Lower leg skin (tissue), 4 donors: ENCODE measurements around the gene METRN. TPM values are rescaled to one million over a fixed set of nuclear protein-coding genes. Genes with fewer than 3 reads are reported as not detected.

Experiments used
- DNase-seq, 2 donors: peaks; one replicate each; pipeline ENCODE4 v3.0.0-alpha.2; 2019; ENCODE audit warnings: low spot score in 2 of 2
- H3K4me3 ChIP-seq: fragments of 200-600 bp; sonication (generic); 2 replicates; pipeline ENCODE4 v1.5.1; 2017; ENCODE audit warnings: mild to moderate bottlenecking, low read depth; ENCODE audit not compliant: poor library complexity, severe bottlenecking
- POLR2A ChIP-seq, 2 donors: fragments of 450-650 bp; IDR thresholded peaks; one replicate each; pipeline ENCODE4 v1.6.1; 2016 to 2017; ENCODE audit warnings: antibody characterized with exemption in 2 of 2, mild to moderate bottlenecking in 1 of 2, moderate library complexity in 1 of 2
- WGBS, 2 donors: methylation state at CpG; one replicate each; pipeline ENCODE4 v1.1.5; 2018; 5-methylcytosine and 5-hydroxymethylcytosine counted together
- intact Hi-C: fragments of 100-400 bp; cut with DNase I; formaldehyde crosslinking; loops from one replicate; pipeline ENCODE4 v1.15.0; 2023; ENCODE audit warnings: low total_unique reads
- total RNA-seq, 4 donors: library from RNA; depleted of rRNA; stranded (reverse); fragments of >200 nt; gene quantifications; one replicate each; pipeline ENCODE4 v1.1.0, GENCODE V29; 2016
- TF ChIP-seq, protein P1 (sequence below), 3 donors: fragments of 450-650 bp; IDR thresholded peaks; one replicate each; pipeline ENCODE4 v1.5.1; 2016; ENCODE audit warnings: antibody characterized with exemption in 3 of 3, mild to moderate bottlenecking in 3 of 3, moderate library complexity in 2 of 3

Gene METRN
- total RNA-seq, 4 donors from 2014 or later: 24.2 to 48.4 (median 36.0) TPM

DNA sequence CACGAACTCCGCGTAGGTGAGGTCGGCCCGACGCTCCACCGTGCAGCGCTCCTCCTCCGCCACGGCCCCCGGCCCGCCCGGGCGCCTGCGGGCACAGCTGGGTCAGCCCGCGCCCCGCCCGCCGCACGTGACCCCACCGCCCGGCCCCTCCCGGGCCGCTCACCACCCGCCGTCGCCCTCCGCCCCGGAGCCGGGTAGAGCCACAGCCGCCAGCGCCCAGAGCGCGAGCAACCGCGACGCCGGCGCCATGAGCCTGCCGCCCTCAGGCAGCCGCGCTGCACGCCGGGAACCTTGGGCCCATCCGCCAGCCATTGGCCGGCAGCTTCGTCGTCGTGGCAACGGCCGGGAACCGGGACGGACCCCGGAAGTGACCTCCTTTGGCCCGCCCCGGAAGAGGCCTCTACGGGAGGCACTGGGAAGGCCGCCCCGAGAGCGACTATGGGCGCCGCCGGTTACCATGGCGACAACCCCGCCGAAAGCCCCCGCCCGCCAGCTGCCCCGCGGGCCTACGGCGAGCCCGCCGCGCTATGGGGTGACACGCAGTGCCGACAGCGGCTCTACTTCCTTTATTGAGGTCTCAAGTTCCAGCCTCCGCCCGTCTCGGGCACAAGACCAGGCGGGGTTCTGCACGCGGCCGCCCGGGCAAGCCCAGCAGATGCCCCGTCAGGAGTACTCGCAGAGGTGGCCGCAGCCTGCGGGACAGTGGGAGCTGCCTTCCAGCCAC lies 30.7 kb upstream of the METRN start, which contains the start of gene JMJD8:
TSS of gene JMJD8 (minus strand) at position 264 of the 724 bp plus-strand sequence. CDS start at position 249, 15 bp downstream.
- peak within 1 kb of the TSS; percentile 37 for H3K4me3 ChIP-seq
- 0 to 2% methylated on average over 5 to 33 of the region's 91 CpGs for WGBS, 2 donors
- peak; percentile 96 to 99 for DNase-seq
- intact Hi-C loops: no loop called here
- TF ChIP-seq, protein P1, sequence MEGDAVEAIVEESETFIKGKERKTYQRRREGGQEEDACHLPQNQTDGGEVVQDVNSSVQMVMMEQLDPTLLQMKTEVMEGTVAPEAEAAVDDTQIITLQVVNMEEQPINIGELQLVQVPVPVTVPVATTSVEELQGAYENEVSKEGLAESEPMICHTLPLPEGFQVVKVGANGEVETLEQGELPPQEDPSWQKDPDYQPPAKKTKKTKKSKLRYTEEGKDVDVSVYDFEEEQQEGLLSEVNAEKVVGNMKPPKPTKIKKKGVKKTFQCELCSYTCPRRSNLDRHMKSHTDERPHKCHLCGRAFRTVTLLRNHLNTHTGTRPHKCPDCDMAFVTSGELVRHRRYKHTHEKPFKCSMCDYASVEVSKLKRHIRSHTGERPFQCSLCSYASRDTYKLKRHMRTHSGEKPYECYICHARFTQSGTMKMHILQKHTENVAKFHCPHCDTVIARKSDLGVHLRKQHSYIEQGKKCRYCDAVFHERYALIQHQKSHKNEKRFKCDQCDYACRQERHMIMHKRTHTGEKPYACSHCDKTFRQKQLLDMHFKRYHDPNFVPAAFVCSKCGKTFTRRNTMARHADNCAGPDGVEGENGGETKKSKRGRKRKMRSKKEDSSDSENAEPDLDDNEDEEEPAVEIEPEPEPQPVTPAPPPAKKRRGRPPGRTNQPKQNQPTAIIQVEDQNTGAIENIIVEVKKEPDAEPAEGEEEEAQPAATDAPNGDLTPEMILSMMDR (IDR thresholded peaks at IDR 0.05): no peak
- TF ChIP-seq POLR2A (IDR thresholded peaks at IDR 0.05): no peak

DNA sequence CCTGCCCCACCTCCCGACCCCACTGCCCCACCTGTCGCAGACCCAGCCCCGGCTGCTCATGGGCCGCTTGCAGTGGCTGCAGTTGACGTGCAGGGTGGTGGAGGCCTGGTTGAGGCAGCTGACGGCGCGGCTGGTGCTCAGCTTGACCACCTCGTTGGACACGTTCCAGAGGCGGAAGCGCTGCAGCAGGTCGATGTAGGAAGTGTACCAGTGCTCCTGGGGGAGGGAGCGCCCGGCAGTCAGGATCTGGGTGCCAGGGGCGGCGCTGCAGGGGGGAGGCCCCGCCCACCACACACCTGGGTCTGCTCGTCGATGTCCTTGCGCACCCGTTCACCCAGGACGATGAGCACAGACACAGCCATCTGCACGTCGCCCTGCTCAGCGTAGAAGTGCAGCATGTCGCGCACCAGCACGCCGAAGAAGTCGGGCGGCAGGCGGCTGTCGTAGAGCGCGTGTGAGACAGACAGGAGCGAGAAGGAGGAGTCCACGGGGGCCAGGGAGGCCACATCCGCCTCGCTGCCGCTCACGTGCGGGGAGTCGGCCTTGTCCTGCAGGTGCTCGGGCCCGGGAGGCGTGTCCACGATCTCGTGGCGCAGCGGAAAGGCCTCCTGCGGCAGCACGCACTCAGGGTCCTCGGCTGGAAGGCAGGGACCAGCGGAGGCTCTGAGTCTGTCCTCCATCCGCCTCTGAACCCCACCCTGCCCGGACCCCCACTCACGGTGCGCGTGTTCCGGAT lies 29.8 kb upstream of the METRN start:
- TF ChIP-seq, protein P1 (IDR thresholded peaks at IDR 0.05): no peak
- WGBS, 2 donors: 78 to 84% methylated on average over 55 to 58 of the region's 61 CpGs
- no peak overlapping the region for H3K4me3 ChIP-seq
- DNase-seq: no peak
- intact Hi-C loops: no loop called here

DNA sequence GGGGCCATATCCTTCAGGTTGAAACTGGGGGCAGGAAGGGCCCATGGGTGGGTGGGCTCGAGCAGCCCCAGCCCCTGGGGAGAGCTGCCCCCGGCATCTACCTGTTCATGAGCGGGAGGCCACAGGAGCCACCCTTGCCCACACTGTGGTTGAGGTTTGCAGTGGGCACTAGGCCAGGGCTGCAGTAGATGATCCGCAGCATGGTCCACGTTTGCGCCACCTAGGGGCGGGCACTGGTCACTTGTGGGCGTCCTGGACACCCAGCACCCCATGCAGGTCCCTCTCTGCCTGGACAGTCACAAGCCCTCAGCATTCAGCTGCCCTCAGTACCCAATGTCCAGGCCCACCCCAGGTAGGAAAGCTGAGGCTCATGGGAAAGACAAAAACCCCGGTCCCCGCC lies 29.0 kb upstream of the METRN start:
- TF ChIP-seq, protein P1 (IDR thresholded peaks at IDR 0.05): no peak
- TF ChIP-seq POLR2A (IDR thresholded peaks at IDR 0.05): no peak
- intact Hi-C loops: no loop called here
- DNase-seq: no peak
- no peak overlapping the region for H3K4me3 ChIP-seq
- WGBS, 2 donors: 48 to 70% methylated on average over 7 to 10 of the region's 10 CpGs

DNA sequence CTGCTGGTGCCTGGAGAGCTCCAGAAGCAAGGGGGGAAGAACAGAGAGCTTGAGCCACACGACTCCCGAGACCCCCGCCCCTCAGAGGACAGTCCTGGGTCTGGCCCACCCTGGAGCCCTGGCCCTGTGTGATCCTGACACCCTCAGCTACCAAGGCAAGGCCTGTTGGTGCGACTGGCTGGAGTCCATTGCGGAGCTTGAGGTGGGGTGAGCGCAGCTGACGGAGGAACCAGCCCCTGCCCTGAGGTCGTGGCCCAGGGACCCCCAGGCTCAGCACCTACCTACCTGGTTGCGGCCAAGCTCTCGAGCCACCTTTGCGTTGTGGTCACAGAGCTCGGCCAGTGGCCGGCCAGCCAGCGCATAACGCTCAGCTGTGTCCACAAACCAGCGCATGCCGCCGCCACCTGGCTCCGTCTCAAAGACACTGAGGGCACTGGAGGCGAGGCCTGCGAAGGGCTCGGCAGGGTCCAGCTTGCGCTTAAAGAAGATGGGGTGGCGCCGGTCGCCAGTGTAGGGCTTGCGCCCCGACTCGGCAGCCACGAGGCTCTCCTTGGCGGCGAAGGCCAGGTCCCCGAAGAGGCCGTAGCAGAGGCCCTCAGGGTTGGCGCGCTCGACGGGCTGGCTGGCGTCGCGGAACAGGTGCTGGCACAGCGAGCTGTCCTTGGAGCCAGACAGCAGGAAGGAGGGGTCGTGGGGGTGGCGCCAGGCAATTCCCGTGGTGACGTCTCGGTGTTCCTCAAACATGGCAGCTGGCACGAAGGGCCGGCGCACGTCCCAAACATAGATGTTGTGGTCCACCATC lies 28.3 kb upstream of the METRN start:
- DNase-seq: no peak
- 86 to 89% methylated on average over 39 to 48 of the region's 51 CpGs for WGBS, 2 donors
- no peak for TF ChIP-seq POLR2A (IDR thresholded peaks at IDR 0.05)
- TF ChIP-seq, protein P1 (IDR thresholded peaks at IDR 0.05): no peak
- H3K4me3 ChIP-seq: no peak overlapping the region
- intact Hi-C loops: no loop called here

DNA sequence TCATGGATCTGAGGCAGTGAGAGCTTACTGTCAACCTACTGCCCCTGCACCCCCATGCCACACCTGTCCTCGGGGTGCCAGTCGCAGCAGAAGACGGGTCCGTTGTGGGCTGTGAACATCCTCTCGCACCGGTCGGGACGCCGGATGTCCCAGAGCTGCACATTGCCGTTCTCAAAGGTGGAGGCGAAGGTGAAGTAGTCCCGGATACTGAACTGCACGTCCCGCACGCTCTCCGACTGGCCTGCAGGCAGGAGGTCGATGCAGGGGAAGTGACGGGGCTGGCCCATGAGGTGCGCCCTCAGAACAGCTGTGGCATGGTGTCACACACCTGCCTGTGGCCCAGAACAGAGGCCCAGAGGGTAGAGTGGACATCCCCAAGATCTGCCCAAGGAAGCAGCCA lies 27.4 kb upstream of the METRN start:
- DNase-seq: no peak
- TF ChIP-seq POLR2A (IDR thresholded peaks at IDR 0.05): no peak
- TF ChIP-seq, protein P1 (IDR thresholded peaks at IDR 0.05): no peak

More for the DNA sequence above, 27.4 kb upstream of the METRN start:
- 88 to 93% methylated on average over 19 of the region's 19 CpGs for WGBS, 2 donors
- no peak overlapping the region for H3K4me3 ChIP-seq
- intact Hi-C loops: no loop called here
